ENCODE results near the gene TAF1C.
A peak's percentile ranks its signal among the peaks of the same experiment; 100 is the strongest.

DNA sequence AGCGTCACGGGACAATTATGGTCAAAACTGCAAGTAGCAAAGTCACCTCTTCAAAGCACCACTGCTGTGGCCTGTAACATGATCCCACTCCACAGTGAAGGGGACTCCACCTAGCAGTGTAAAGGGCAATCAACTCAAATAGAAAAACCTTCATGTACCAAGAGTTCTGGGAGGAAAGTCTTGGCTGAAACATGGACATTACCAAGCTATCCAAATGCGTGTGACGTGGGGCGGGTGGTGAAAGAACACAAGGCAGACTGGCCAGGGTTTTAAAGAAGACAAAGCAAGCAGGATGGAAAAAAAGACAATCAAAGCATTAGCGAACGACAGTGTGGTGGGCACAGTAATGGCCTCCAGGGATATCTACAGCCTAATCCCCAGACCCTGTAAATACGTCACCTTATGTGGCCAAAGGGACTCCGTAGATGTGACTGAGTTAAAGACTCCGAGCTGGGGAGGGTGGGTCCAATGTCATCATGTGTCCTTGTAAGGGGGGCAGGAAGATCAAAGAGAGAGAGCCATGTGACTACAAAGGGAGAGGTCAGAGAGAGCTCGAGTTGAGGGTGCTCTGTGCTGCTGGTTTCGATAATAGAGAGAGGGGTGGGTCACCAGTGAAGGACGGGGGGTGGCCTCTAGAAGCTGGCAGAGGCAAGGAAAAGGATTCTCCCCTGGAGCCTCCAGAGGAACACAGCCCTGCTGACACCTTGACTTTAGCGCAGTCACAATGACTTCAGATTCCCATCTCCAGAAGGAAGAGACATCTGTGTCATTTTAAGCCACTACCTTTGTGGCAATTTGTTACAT lies 47.8 kb downstream of the TAF1C start:
- TF ChIP-seq, protein P1, sequence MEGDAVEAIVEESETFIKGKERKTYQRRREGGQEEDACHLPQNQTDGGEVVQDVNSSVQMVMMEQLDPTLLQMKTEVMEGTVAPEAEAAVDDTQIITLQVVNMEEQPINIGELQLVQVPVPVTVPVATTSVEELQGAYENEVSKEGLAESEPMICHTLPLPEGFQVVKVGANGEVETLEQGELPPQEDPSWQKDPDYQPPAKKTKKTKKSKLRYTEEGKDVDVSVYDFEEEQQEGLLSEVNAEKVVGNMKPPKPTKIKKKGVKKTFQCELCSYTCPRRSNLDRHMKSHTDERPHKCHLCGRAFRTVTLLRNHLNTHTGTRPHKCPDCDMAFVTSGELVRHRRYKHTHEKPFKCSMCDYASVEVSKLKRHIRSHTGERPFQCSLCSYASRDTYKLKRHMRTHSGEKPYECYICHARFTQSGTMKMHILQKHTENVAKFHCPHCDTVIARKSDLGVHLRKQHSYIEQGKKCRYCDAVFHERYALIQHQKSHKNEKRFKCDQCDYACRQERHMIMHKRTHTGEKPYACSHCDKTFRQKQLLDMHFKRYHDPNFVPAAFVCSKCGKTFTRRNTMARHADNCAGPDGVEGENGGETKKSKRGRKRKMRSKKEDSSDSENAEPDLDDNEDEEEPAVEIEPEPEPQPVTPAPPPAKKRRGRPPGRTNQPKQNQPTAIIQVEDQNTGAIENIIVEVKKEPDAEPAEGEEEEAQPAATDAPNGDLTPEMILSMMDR (IDR thresholded peaks at IDR 0.05), result no peak
- TF ChIP-seq REST (IDR thresholded peaks at IDR 0.05; ENCODE audit: insufficient read depth in 1 of 2, low read depth in 2 of 2, low read length in 1 of 2), result no peak
- no peak for TF ChIP-seq SIN3A (IDR thresholded peaks at IDR 0.05; ENCODE audit: borderline replicate concordance, insufficient read depth, low read depth, low read length)
- no peak for TF ChIP-seq POLR2AphosphoS5 (IDR thresholded peaks at IDR 0.05; ENCODE audit: low read depth, low read length)
- TF ChIP-seq TCF7L2 (IDR thresholded peaks at IDR 0.05; ENCODE audit: low read depth, low read length), result peak; percentile 22; the same call in 1 of the 2 replicates
